ENCODE data around the gene PRKCSH. TPM values are rescaled to one million over a fixed set of nuclear protein-coding genes. Genes with fewer than 3 reads are reported as not detected.
A peak's percentile ranks its signal among the peaks of the same experiment; 100 is the strongest.

Gene PRKCSH
- polyA plus RNA-seq, 3 donors: 24.9 to 172 (median 28.4) TPM

DNA sequence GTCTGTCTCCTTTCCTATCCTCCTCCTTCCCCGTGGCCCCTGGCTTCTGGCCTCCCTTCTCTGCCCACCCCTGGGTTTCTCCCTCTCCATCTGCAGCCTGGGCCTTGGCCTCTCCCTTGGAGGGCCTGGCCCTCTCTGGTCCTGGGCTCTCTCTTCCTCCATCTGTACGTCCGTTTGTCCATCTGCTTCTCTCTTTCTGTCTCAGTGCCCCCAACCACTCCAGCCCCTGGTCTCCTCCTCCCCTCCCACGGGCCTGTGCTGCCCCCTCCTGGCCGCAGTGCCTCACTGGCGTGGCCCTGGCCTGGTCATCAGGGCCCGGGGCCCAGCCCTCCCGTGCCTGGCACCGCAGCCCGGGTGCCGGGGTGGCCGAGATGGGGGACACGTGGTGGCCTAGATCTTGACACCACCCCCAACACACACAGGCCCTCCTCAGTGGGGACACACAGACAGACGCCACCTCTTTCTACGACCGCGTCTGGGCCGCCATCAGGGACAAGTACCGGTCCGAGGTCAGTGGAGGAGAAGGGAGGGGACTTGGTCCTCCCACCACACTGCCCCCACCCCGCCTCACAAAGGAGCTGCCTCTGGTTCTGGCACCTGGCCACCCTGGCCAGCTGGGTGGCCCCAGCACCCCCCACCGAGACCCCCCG is 11.3 kb downstream of the PRKCSH start:
- DNase-seq: peak; percentile 22 to 54 (median 41)
- Mint-ChIP-seq H3K9me3 (no peaks in the 10 kb centered on the region), H3K27me3 (ENCODE audit: low read depth in 3 of 3) (peaks cover 0 to 2% (median 2%) of the 10 kb centered on the region in 3 donors), H3K4me1 (peaks cover 2% of the 10 kb centered on the region), H3K36me3 (peaks cover 51 to 85% of the 10 kb centered on the region in 2 donors), H3K27ac (peak overlapping the region in 3 of 7 donors; percentile 35 to 85 (median 70)), H3K4me3 (no peak overlapping the region)
- WGBS (ENCODE audit: insufficient coverage): 60% methylated on average over 7 of the region's 23 CpGs
- H4K20me1 ChIP-seq (ENCODE audit: insufficient read depth, low read length): peaks cover 28% of the 10 kb centered on the region
- H3K4me1 ChIP-seq (ENCODE audit: control insufficient read depth in 1 of 2, insufficient read depth in 2 of 2, low read length in 2 of 2): no peaks in the 10 kb centered on the region
- H3K79me2 ChIP-seq (ENCODE audit: insufficient read depth, low read length): no peaks in the 10 kb centered on the region
- no peaks in the 10 kb centered on the region for H3K9me3 ChIP-seq (replicated peaks in 1 of 2; ENCODE audit: control insufficient read depth in 1 of 2, insufficient read depth in 1 of 2, low read length in 2 of 2)
- intact Hi-C loops (cut with micrococcal nuclease): loop anchor here (1.0 to 5.0 kb wide), 2 partner anchors 158 to 159 kb away; no protein-coding TSS in a partner anchor
- H3K27me3 ChIP-seq (ENCODE audit: control insufficient read depth in 2 of 2, insufficient read depth in 2 of 2, low read length in 2 of 2): no peaks in the 10 kb centered on the region
- H3K27ac ChIP-seq (ENCODE audit: low read depth in 1 of 2, low read length in 2 of 2): no peak overlapping the region
- H2AFZ ChIP-seq (ENCODE audit: insufficient read depth, low read depth, low read length, poor library complexity, severe bottlenecking): no peak overlapping the region
- peaks cover 73 to 93% of the 10 kb centered on the region in 2 donors for H3K36me3 ChIP-seq (replicated peaks in 1 of 2; ENCODE audit: control insufficient read depth in 1 of 2, insufficient read depth in 2 of 2, low read length in 2 of 2)
- no peak overlapping the region for H3K4me3 ChIP-seq (replicated peaks in 1 of 3; ENCODE audit: low read depth in 2 of 3, low read length in 3 of 3)
- no peak overlapping the region for H3K9ac ChIP-seq (ENCODE audit: insufficient read depth, low read length, poor library complexity, severe bottlenecking)
- TF ChIP-seq, protein P1, sequence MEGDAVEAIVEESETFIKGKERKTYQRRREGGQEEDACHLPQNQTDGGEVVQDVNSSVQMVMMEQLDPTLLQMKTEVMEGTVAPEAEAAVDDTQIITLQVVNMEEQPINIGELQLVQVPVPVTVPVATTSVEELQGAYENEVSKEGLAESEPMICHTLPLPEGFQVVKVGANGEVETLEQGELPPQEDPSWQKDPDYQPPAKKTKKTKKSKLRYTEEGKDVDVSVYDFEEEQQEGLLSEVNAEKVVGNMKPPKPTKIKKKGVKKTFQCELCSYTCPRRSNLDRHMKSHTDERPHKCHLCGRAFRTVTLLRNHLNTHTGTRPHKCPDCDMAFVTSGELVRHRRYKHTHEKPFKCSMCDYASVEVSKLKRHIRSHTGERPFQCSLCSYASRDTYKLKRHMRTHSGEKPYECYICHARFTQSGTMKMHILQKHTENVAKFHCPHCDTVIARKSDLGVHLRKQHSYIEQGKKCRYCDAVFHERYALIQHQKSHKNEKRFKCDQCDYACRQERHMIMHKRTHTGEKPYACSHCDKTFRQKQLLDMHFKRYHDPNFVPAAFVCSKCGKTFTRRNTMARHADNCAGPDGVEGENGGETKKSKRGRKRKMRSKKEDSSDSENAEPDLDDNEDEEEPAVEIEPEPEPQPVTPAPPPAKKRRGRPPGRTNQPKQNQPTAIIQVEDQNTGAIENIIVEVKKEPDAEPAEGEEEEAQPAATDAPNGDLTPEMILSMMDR (IDR thresholded peaks at IDR 0.05): peak; percentile 80
- no peak overlapping the region for H3K4me2 ChIP-seq (replicated peaks; ENCODE audit: extremely low read depth, low read length, poor library complexity, severe bottlenecking)

DNA sequence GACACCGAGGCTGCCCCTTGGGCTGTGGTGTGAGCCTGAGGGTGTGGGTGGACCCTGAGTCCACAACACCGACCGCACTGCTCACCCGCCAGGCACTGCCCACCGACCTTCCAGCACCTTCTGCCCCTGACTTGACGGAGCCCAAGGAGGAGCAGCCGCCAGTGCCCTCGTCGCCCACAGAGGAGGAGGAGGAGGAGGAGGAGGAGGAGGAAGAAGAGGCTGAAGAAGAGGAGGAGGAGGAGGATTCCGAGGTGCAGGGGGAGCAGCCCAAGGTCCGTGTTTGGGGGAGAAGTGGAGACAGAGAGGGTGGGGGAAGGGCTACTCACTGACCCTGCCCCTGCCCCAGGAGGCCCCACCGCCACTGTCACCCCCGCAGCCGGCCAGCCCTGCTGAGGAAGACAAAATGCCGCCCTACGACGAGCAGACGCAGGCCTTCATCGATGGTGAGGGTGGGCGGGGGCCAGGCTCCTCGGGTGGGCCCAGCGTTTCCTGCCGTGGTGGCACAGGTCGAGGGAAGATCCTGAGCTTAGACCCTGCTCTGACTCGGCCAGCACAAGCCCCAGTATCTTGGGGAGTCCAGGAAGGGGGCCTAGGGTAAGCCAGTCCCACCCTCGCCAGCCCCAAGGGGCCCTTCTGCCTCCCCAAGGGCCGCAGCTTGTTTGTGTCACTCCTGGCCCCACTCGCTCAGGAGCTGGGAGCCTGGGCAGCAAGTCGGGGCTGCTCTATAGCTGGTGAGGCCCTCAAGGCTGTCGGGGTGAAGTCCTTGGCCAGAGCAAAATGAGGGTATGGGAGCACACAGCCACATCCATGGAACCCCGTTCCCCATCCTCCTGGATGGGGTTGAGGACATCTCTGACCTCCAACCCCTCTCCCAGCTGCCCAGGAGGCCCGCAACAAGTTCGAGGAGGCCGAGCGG is 12.2 kb downstream of the PRKCSH start:
- no peaks in the 10 kb centered on the region for H3K79me2 ChIP-seq (ENCODE audit: insufficient read depth, low read length)
- intact Hi-C loops (cut with micrococcal nuclease): loop anchor here in 1 of 2 donors (5.0 kb wide), 1 partner anchor 160 kb away; no protein-coding TSS in a partner anchor

More for the DNA sequence above, 12.2 kb downstream of the PRKCSH start:
- Mint-ChIP-seq H3K27ac (peak overlapping the region in 1 of 7 donors; percentile 63), H3K4me1 (no peaks in the 10 kb centered on the region), H3K4me3 (no peak overlapping the region), H3K9me3 (peaks cover 0 to 1% (median 0%) of the 10 kb centered on the region in 7 donors), H3K36me3 (peaks cover 44 to 77% of the 10 kb centered on the region in 2 donors), H3K27me3 (ENCODE audit: low read depth in 3 of 3) (peaks cover 0 to 2% (median 2%) of the 10 kb centered on the region in 3 donors)
- Histone ChIP-seq H4K20me1 (ENCODE audit: insufficient read depth, low read length) (peaks cover 23% of the 10 kb centered on the region), H3K27me3 (ENCODE audit: control insufficient read depth in 2 of 2, insufficient read depth in 2 of 2, low read length in 2 of 2) (no peaks in the 10 kb centered on the region), H3K9me3 (replicated peaks in 1 of 2; ENCODE audit: control insufficient read depth in 1 of 2, insufficient read depth in 1 of 2, low read length in 2 of 2) (no peaks in the 10 kb centered on the region), H3K4me1 (ENCODE audit: control insufficient read depth in 1 of 2, insufficient read depth in 2 of 2, low read length in 2 of 2) (no peaks in the 10 kb centered on the region), H2AFZ (ENCODE audit: insufficient read depth, low read depth, low read length, poor library complexity, severe bottlenecking) (no peak overlapping the region), H3K9ac (ENCODE audit: insufficient read depth, low read length, poor library complexity, severe bottlenecking) (no peak overlapping the region), H3K36me3 (replicated peaks in 1 of 2; ENCODE audit: control insufficient read depth in 1 of 2, insufficient read depth in 2 of 2, low read length in 2 of 2) (peaks cover 65 to 85% of the 10 kb centered on the region in 2 donors), H3K27ac (ENCODE audit: low read depth in 1 of 2, low read length in 2 of 2) (no peak overlapping the region), H3K4me2 (replicated peaks; ENCODE audit: extremely low read depth, low read length, poor library complexity, severe bottlenecking) (no peak overlapping the region), H3K4me3 (replicated peaks in 1 of 3; ENCODE audit: low read depth in 2 of 3, low read length in 3 of 3) (no peak overlapping the region)
- WGBS (ENCODE audit: insufficient coverage): 95% methylated on average over 32 of the region's 35 CpGs
- DNase-seq: no peak
- TF ChIP-seq, protein P1 (IDR thresholded peaks at IDR 0.05): no peak
